ENCODE results near the gene KLF7. TPM values are rescaled to one million over a fixed set of nuclear protein-coding genes. Genes with fewer than 3 reads are reported as not detected.

The KLF7 gene
- polyA plus RNA-seq, 2 of the 4 experiments (the other 2 are of a cell fraction), result 17.8 to 29.8 TPM

- TF ChIP-seq BCL3 (IDR thresholded peaks at IDR 0.05), result no peak
- no peak for TF ChIP-seq NPAS2 (CRISPR knock-in tag; IDR thresholded peaks at IDR 0.05; ENCODE audit: borderline replicate concordance)
- TF ChIP-seq FOSL2 (IDR thresholded peaks at IDR 0.05), result 0 out of 2 replicates have a peak, but pooled peaks have one; percentile 27
- TF ChIP-seq FOSL2 (CRISPR knock-in tag; IDR thresholded peaks at IDR 0.05), result peak; percentile 33; the same call in 1 of the 2 replicates
- TF ChIP-seq GATA3 (IDR thresholded peaks at IDR 0.05; ENCODE audit: borderline replicate concordance), result 0 out of 2 replicates have a peak, but pooled peaks have one; percentile 13
- no peak for TF ChIP-seq BHLHE40 (IDR thresholded peaks at IDR 0.05; ENCODE audit: low read depth, low read length)
- no peak for TF ChIP-seq CBX2 (IDR thresholded peaks at IDR 0.05; ENCODE audit: borderline replicate concordance, low read depth)
- TF ChIP-seq FOXS1 (CRISPR knock-in tag; IDR thresholded peaks at IDR 0.05), result peak; percentile 28; the same call in 1 of the 2 replicates
- TF ChIP-seq POLR2A (IDR thresholded peaks at IDR 0.05; ENCODE audit: low read length), result no peak
- no peak for TF ChIP-seq PBX3 (IDR thresholded peaks at IDR 0.05)
- no peak for TF ChIP-seq EP300 (IDR thresholded peaks at IDR 0.05)
- no peak for TF ChIP-seq JUNB (IDR thresholded peaks at IDR 0.05)
These were observed 23.1 kb upstream of the KLF7 start (continued) for GRCh38 chr2:207188626-207189419.

GRCh38 chr2:207185372-207185771, 19.6 kb upstream of the KLF7 start:
- H3K27ac ChIP-seq, result no peak overlapping the region
- no peaks in the 10 kb centered on the region for H3K9me3 ChIP-seq
- H3K4me3 ChIP-seq, result no peak overlapping the region
- H3K4me1 ChIP-seq, result peaks cover 33% of the 10 kb centered on the region
- CTCF ChIA-PET, result no interaction called here
- no peak for TF ChIP-seq MAZ (IDR thresholded peaks at IDR 0.05; ENCODE audit: borderline replicate concordance, low read depth, low read length)
- TF ChIP-seq TFCP2L1 (CRISPR knock-in tag; IDR thresholded peaks at IDR 0.05), result no peak
- TF ChIP-seq RARB (CRISPR knock-in tag; IDR thresholded peaks at IDR 0.05), result no peak
- TF ChIP-seq TP53 (CRISPR knock-in tag; IDR thresholded peaks at IDR 0.05), result no peak
- no peak for TF ChIP-seq RCOR1 (IDR thresholded peaks at IDR 0.05; ENCODE audit: low read depth, low read length)
- no peak for TF ChIP-seq NR3C1 (IDR thresholded peaks at IDR 0.05)
- no peak for TF ChIP-seq FOXS1 (CRISPR knock-in tag; IDR thresholded peaks at IDR 0.05)
- TF ChIP-seq BCL3 (IDR thresholded peaks at IDR 0.05), result no peak
- TF ChIP-seq CHD2 (IDR thresholded peaks at IDR 0.05; ENCODE audit: low read length, partially characterized antibody), result no peak
- no peak for TF ChIP-seq REST (IDR thresholded peaks at IDR 0.05)
- no peak for TF ChIP-seq ZFP36 (IDR thresholded peaks at IDR 0.05; ENCODE audit: borderline replicate concordance, partially characterized antibody)
- no peak for TF ChIP-seq MAFK (IDR thresholded peaks at IDR 0.05; ENCODE audit: partially characterized antibody)
- TF ChIP-seq CTCF (IDR thresholded peaks at IDR 0.05), result no peak
- no peak for TF ChIP-seq JUNB (IDR thresholded peaks at IDR 0.05)
- no peak for TF ChIP-seq PHF8 (IDR thresholded peaks at IDR 0.05; ENCODE audit: borderline replicate concordance, low read depth)
- no peak for ATAC-seq
- H3K4me2 ChIP-seq, result no peak overlapping the region
- no peak for DNase-seq (ENCODE audit: low read depth in 1 of 2, low spot score in 1 of 2)
- POLR2A ChIA-PET, result interaction anchor here (1.1 kb wide), 1 partner anchor 19 kb away, joined by 3 read pairs; the partner anchor contains the start of gene KLF7
- whole genome bisulfite sequencing (ENCODE audit: missing lambda C conversion rate), result 80% methylated on average over 6 of the region's 6 CpGs
- FAIRE-seq, result no peak

All from A549 (cell line).